Mucosa of descending colon (tissue), 3 donors: ENCODE results near the gene ADRA2C. TPM values are rescaled to one million over a fixed set of nuclear protein-coding genes. Genes with fewer than 3 reads are reported as not detected.

Experiments used
- ATAC-seq: fragments of 200-7000 bp; cut with Tn5 transposase; one replicate; pipeline ENCODE4 v1.9.1; 2020; ENCODE audit warnings: mild to moderate bottlenecking, moderate library complexity
- DNase-seq, 3 donors: peaks; one replicate each; pipeline ENCODE4 v3.0.0-alpha.2; 2020
- H3K36me3 ChIP-seq: fragments of 200-600 bp; one replicate; pipeline ENCODE4 v1.8.0; 2021; ENCODE audit warnings: low read depth, mild to moderate bottlenecking
- H3K4me1 ChIP-seq: fragments of 200-600 bp; one replicate; pipeline ENCODE4 v1.8.0; 2021; ENCODE audit warnings: low read depth, mild to moderate bottlenecking
- H3K4me3 ChIP-seq: fragments of 200-600 bp; one replicate; pipeline ENCODE4 v1.8.0; 2021; ENCODE audit warnings: mild to moderate bottlenecking
- H3K9me3 ChIP-seq: fragments of 200-600 bp; one replicate; pipeline ENCODE4 v1.8.0; 2021; ENCODE audit warnings: mild to moderate bottlenecking
- CTCF ChIP-seq: fragments of 200-600 bp; IDR thresholded peaks from one replicate; pipeline ENCODE4 v1.8.0; 2022; ENCODE audit warnings: antibody characterized with exemption, mild to moderate bottlenecking
- intact Hi-C, 2 donors: fragments of 100-400 bp; cut with DNase I in 1 of 2; cut with micrococcal nuclease in 1 of 2; formaldehyde crosslinking; loops; one replicate each; pipeline versions ENCODE4 v1.11.0 to v1.11.1; 2022; cut with DNase I, micrococcal nuclease
- total RNA-seq, 3 donors: library from RNA; stranded (reverse); fragmentation: NEBNext Ultra II Directional in 2 of 3; extraction: Animal tissue kit (Norgen Biotek cat#: 25700) in 2 of 3; gene quantifications; one replicate each; pipeline versions ENCODE4 v1.2.1 to v1.2.4, GENCODE V29; 2021 to 2023
- donor health status: DM: no; HTN: no; CAD: no; lungs with moderate emphysema.
- donor health status: DM: no; HTN: no; CAD: no.
- donor health status: DM: no; HTN: yes; CAD: no.

ADRA2C gene
- total RNA-seq, 3 donors from 2014 or later: 0.69 to 2.3 (median 1.4) TPM

- Histone ChIP-seq H3K4me1 (no peaks in the 10 kb centered on the region), H3K36me3 (no peaks in the 10 kb centered on the region), H3K4me3 (no peak overlapping the region), H3K9me3 (no peaks in the 10 kb centered on the region)
- TF ChIP-seq CTCF: no peak
- intact Hi-C loops: no loop called here
- no peak for ATAC-seq
- peak in 1 of 3 donors; percentile 31 for DNase-seq
Observed at GRCh38 chr4:3810111-3810680, 44.0 kb downstream of the ADRA2C start.

- no peak for TF ChIP-seq CTCF
- DNase-seq: peak in 1 of 3 donors; percentile 23
- intact Hi-C loops: no loop called here
- no peak overlapping the region for H3K4me3 ChIP-seq
- H3K9me3 ChIP-seq: no peaks in the 10 kb centered on the region
- no peaks in the 10 kb centered on the region for H3K4me1 ChIP-seq
- ATAC-seq: no peak
- H3K36me3 ChIP-seq: no peaks in the 10 kb centered on the region
Observed at GRCh38 chr4:3810796-3811485, 44.8 kb downstream of the ADRA2C start.

DNA sequence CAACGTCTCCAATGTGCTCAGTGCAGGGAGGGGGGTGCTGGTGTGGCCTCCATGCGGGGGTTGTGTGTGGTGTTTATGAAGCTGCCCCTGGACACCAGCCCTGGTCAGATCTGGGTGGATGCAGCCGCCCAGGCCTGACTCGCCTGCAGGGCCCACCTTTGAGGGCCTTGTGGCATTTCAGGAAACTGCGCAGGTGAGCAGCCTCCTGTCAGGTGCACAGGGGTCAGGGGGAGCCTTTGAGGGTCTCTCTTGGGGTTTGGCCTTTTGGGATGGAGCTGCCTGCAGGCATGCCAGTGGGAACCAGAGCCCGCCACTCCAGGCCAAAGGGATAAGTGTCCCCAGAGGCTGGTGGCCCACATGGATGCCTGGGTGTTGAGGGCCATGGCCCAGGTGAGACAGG, 45.4 kb downstream of the ADRA2C start:
- peak in 1 of 3 donors; percentile 39 for DNase-seq

GRCh38 chr4:3812211-3812934, 46.2 kb downstream of the ADRA2C start:
- DNase-seq: peak in 1 of 3 donors; percentile 33
- intact Hi-C loops: no loop called here
- ATAC-seq: no peak

More for the DNA sequence above, 45.4 kb downstream of the ADRA2C start:
- intact Hi-C loops: no loop called here
- Histone ChIP-seq H3K4me1 (no peaks in the 10 kb centered on the region), H3K36me3 (no peaks in the 10 kb centered on the region), H3K9me3 (no peaks in the 10 kb centered on the region), H3K4me3 (no peak overlapping the region)
- no peak for ATAC-seq
- TF ChIP-seq CTCF: no peak

More at GRCh38 chr4:3812211-3812934, 46.2 kb downstream of the ADRA2C start:
- H3K4me1 ChIP-seq: no peaks in the 10 kb centered on the region
- no peak for TF ChIP-seq CTCF
- H3K36me3 ChIP-seq: no peaks in the 10 kb centered on the region
- no peak overlapping the region for H3K4me3 ChIP-seq
- no peaks in the 10 kb centered on the region for H3K9me3 ChIP-seq
